Activated T-helper 2 cell treated with anti-CD3 and anti-CD28 coated beads, Interferon-gamma antibody, Interleukin-2, Interleukin-4, amounts not matched to agents 10 μg/mL and 5 μg/mL and 100 μg/mL, durations not matched to agents 14 hours and 24 hours and 36 hours (primary cell): ENCODE results near the gene UTS2B. TPM values are rescaled to one million over a fixed set of nuclear protein-coding genes. Genes with fewer than 3 reads are reported as not detected.
"Not testable (repeated sequence)": the region's sequence is repeated elsewhere in the genome, so short reads cannot be mapped to it uniquely, and the experiment has no call there.

Experiments
- DNase-seq: peaks from one replicate; pipeline ENCODE4 v3.0.0; 2021; ENCODE audit warnings: low spot score
- H3K27ac Mint-ChIP-seq: one replicate; pipeline ENCODE4 v1.8.0; 2021; ENCODE audit warnings: mixed read lengths
- H3K27me3 Mint-ChIP-seq: one replicate; pipeline ENCODE4 v1.8.0; 2021; ENCODE audit warnings: low read depth, mixed read lengths
- H3K36me3 Mint-ChIP-seq: one replicate; pipeline ENCODE4 v1.8.0; 2021; ENCODE audit warnings: low read depth, mixed read lengths
- H3K4me1 Mint-ChIP-seq: one replicate; pipeline ENCODE4 v1.8.0; 2021; ENCODE audit warnings: low read depth, mixed read lengths
- H3K4me3 Mint-ChIP-seq: one replicate; pipeline ENCODE4 v1.8.0; 2021; ENCODE audit warnings: low read depth, mild to moderate bottlenecking, moderate library complexity, mixed read lengths
- H3K9me3 Mint-ChIP-seq: one replicate; pipeline ENCODE4 v1.8.0; 2021; ENCODE audit warnings: mixed read lengths
- intact Hi-C: fragments of 100-400 bp; cut with micrococcal nuclease; formaldehyde crosslinking; loops from one replicate; pipeline ENCODE4 v1.15.1; 2023
- total RNA-seq: library from RNA; stranded (reverse); gene quantifications from 2 replicates; pipeline ENCODE4 v1.2.3, GENCODE V29; 2022

UTS2B gene
- total RNA-seq, 1 donor from 2014 or later, result 0.37 TPM

DNA sequence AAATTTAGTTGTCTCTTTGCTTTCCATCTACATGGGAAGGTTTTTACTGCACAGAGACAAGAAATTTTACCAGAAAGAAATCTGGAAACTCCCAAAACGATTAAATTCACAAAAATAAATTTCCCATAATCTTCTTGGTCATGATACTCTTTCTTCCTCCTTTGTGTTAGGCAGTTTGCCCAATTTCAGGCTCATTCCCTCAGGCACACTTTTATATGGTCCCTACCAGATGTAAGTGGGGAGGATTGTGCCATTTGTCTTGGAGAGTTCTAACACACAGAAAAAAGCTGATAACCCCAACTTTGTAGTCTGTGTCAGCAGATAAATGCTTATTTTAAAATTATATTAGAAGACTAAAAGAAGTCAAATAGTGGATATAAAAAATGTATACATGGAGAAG lies 50.2 kb downstream of the UTS2B start:
- no peak overlapping the region for H3K27ac Mint-ChIP-seq
- DNase-seq, result no peak
- no peak overlapping the region for H3K4me3 Mint-ChIP-seq
- no peaks in the 10 kb centered on the region for H3K27me3 Mint-ChIP-seq
- intact Hi-C loops, result no loop called here
- H3K36me3 Mint-ChIP-seq, result no peaks in the 10 kb centered on the region
- H3K4me1 Mint-ChIP-seq, result no peaks in the 10 kb centered on the region
- H3K9me3 Mint-ChIP-seq, result no peaks in the 10 kb centered on the region

DNA sequence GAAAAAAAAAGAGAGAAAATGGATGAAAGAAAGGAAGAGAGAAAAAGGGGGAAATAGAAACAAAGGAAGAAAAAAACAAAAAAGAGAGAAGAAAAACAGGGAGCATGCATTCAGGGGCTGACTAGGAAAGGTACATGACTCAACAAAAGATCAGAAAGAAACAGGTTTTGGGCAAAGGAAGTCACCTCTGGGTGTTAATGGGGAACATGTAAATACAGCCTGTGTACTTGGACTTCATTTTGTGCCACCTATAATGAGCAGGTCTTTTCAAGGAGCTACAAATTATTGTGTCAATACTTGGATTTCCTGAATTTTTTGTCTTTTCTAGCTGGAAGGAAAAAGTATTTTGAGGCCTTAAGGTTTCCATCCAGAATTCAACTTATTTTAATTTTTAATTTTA lies 54.6 kb downstream of the UTS2B start:
- DNase-seq, result no peak
- no peaks in the 10 kb centered on the region for H3K36me3 Mint-ChIP-seq
- no peak overlapping the region for H3K4me3 Mint-ChIP-seq
- intact Hi-C loops, result no loop called here
- no peaks in the 10 kb centered on the region for H3K27me3 Mint-ChIP-seq
- no peaks in the 10 kb centered on the region for H3K9me3 Mint-ChIP-seq
- H3K27ac Mint-ChIP-seq, result no peak overlapping the region
- H3K4me1 Mint-ChIP-seq, result no peaks in the 10 kb centered on the region

DNA sequence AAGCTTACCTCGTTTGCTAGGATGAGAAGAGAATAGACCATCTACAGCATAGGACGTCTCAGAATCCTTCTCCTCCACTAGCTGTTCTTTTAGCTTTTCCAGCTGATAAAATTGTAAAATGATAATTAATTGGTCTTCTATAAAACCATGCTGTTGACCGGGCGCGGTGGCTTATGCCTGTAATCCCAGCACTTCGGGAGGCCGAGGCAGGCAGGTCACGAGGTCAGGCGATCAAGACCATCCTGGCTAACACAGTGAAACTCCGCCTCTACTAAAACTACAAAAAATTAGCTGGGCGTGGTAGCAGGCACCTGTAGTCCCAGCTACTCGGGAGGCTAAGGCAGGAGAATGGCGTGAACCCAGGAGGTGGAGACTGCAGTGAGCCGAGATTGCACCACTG lies 55.1 kb downstream of the UTS2B start:
- H3K9me3 Mint-ChIP-seq, H3K36me3 Mint-ChIP-seq, H3K27ac Mint-ChIP-seq, H3K4me1 Mint-ChIP-seq, H3K27me3 Mint-ChIP-seq, intact Hi-C loops, DNase-seq, H3K4me3 Mint-ChIP-seq: not testable (repeated sequence)

DNA sequence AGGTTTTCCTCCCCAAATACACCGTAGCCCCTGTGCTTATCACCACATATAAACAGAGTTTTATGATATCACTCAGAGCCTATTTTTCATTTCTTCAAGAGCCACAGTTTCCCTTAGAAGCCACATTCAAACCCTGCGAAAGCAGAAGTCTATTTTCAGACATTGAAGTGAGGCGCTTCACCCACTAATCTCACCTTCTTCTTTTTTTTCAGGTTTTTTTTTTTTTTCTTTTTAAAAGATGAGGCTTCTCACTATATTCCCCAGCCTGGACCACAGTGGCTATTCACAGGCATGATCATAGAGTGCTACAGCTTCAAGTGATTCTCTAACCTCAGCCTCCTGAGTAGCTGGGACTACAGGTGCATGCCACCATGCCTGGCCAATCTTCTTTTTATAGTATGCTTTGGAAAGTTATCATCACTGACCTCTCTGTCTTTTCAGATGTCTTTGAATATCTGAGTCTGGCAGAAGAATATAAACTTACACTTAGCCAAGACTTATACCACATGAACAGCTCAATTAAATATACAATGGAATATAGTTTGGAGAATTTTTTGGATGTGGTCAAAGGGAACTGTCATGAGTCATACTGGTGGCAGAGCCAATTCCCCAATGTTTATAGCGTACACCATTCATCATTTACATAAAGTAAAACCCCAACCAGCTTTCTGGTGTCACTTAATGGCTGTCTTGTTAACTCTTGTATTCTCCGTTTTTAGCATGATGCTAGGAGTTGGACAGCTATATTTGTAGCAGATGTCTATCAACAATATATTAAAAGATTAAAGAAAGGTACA lies 60.8 kb downstream of the UTS2B start:
- Mint-ChIP-seq H3K27me3 (no peaks in the 10 kb centered on the region), H3K4me1 (no peaks in the 10 kb centered on the region), H3K9me3 (no peaks in the 10 kb centered on the region), H3K36me3 (no peaks in the 10 kb centered on the region), H3K4me3 (no peak overlapping the region), H3K27ac (no peak overlapping the region)
- no peak for DNase-seq
- intact Hi-C loops, result no loop called here

DNA sequence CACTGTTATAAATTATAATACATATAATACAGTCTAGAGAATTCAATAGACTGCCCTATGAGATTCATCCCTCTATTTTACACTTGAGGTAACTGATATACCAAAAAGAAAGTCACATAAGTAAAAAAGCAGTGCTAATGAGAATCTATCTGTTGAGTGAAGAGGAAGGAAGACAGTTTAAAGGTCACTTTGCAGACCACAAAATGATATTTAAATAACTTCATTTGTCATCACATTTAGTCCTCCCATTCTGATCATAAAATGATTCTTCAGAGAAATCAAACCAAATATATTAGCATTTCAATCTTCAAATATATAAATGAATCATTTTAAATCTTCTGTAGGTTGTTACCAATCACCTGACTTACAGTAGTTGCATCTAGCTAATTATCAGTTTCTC lies 61.6 kb downstream of the UTS2B start:
- Mint-ChIP-seq H3K27me3 (peaks cover 2% of the 10 kb centered on the region), H3K27ac (no peak overlapping the region), H3K9me3 (no peaks in the 10 kb centered on the region), H3K4me1 (no peaks in the 10 kb centered on the region), H3K4me3 (no peak overlapping the region), H3K36me3 (no peaks in the 10 kb centered on the region)
- DNase-seq, result no peak
- intact Hi-C loops, result no loop called here

DNA sequence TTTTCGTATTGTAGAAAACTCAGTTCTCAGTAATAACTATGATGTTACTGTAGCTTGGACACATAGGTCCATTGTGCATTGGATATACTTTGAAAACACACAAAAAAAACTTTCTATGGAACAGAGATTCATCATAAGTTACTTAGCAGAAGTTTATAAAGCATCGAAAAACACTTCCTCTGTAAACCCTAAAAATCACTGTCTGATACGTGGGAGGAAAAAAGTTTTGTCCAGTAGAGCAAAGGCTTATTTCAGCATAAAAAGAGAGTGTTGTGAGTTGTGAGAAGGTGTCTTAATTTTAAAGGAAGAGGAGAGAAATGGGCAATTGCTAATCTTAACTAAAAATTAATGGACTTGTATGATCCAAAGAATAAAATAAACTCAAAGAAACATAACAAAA lies 66.5 kb downstream of the UTS2B start:
- H3K27ac Mint-ChIP-seq, result no peak overlapping the region
- H3K4me1 Mint-ChIP-seq, result no peaks in the 10 kb centered on the region
- no peak for DNase-seq
- no peak overlapping the region for H3K4me3 Mint-ChIP-seq
- H3K27me3 Mint-ChIP-seq, result peaks cover 2% of the 10 kb centered on the region
- H3K9me3 Mint-ChIP-seq, result no peaks in the 10 kb centered on the region
- intact Hi-C loops, result no loop called here
- H3K36me3 Mint-ChIP-seq, result no peaks in the 10 kb centered on the region

DNA sequence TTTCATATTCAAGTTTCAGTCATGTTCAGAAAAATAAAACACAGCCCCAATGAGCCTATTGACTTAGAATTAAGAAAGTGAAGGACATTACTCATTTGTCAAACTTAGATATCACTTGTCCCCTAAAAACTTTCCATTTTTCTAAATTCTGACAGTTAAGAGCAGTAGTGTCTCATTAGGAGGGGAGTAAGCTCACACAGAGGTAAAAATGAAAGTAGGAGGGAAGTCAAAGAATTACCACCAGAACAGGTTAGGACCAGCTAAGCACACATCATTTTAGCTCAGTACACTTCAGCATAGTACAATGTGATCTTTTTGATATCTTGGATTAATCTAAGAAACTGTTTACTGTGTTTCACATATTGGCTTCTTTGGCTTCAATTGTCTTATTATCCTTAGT lies 67.0 kb downstream of the UTS2B start:
- Mint-ChIP-seq H3K9me3 (no peaks in the 10 kb centered on the region), H3K36me3 (no peaks in the 10 kb centered on the region), H3K4me3 (no peak overlapping the region), H3K27ac (no peak overlapping the region), H3K4me1 (no peaks in the 10 kb centered on the region), H3K27me3 (peaks cover 2% of the 10 kb centered on the region)
- no peak for DNase-seq
- intact Hi-C loops, result no loop called here

DNA sequence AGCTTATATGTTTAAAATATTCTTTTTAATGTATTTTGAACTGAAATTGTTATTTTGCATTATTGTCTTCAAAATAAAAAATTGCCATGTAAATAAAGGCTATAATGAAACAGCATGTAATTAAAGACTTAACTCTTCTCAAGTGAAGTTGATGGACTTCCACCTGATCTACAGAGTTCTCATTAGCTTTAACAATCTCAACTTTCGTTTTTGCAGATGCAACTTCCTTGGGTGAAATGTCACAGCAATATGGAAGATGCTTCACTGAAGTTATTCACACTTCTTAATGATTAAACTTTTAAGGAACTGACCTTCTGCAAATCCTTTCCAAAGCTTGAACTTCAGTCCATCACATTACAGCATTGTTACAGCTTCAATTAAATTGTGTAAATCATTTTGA lies 67.7 kb downstream of the UTS2B start:
- H3K27me3 Mint-ChIP-seq, result peaks cover 2% of the 10 kb centered on the region
- no peaks in the 10 kb centered on the region for H3K9me3 Mint-ChIP-seq
- H3K36me3 Mint-ChIP-seq, result no peaks in the 10 kb centered on the region
- H3K4me3 Mint-ChIP-seq, result no peak overlapping the region
- H3K4me1 Mint-ChIP-seq, result no peaks in the 10 kb centered on the region
- intact Hi-C loops, result no loop called here
- H3K27ac Mint-ChIP-seq, result no peak overlapping the region
- DNase-seq, result no peak

DNA sequence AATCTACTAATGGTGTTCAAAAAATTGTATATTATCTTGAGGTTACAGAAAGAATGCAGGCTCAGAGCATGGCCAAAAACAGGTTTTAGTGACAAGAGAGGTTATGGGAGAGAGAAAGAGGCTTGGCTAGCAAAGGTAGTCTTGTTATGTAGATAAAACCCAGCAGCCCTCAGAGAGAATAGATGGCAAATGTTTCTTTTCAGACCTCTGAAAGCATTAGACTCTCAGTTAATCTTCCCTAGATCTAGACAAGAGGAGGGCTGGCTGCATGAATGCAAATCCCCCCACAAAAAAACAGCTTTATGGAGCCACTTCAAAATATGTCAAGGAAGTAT lies 69.1 kb downstream of the UTS2B start:
- intact Hi-C loops, result no loop called here
- no peaks in the 10 kb centered on the region for H3K9me3 Mint-ChIP-seq

DNA sequence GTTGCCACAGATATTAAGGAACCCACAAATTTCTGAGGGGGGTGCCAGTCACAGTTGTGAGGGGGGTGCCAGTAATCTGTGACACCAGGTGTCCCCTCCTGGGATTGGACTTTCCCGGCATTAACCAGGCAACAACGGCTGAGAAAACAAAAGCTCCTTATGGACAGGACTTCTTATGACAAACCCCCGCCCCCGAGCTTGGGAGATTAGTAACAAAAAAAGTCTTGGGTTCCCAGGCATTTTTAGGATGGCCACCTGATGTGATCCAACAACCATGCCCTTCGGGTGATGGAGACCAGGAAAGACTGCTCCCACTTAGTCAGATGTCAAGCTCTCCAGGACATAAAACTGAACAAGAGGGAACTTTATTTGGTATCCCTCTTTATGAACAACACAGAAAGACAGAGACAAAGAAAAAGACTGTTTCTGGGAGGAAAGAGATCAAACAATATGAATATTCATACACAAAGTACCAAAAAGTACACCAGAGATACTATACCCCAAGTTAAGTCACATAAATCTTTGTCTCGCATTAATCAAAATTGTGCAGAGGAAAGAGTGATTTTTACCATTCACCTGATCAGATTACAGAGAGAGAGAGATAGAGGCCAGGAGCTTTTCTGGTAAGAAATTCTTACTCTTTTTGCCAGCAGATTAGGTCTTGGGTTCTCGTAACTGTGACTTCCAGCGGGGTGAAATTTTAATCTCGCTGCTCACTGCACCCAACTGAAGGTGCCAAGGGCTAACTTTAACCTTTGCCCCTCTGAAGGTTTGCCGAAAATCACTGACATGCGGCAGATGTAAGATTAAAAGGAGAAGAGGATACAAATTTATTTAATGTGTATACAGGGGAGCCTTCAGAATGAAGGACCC lies 69.7 kb downstream of the UTS2B start:
- intact Hi-C loops, result no loop called here
- no peak for DNase-seq
- no peak overlapping the region for H3K4me3 Mint-ChIP-seq
- no peaks in the 10 kb centered on the region for H3K36me3 Mint-ChIP-seq
- no peaks in the 10 kb centered on the region for H3K4me1 Mint-ChIP-seq
- H3K9me3 Mint-ChIP-seq, result no peaks in the 10 kb centered on the region
- H3K27ac Mint-ChIP-seq, result no peak overlapping the region
- peaks cover 2% of the 10 kb centered on the region for H3K27me3 Mint-ChIP-seq

More for the DNA sequence above, 69.1 kb downstream of the UTS2B start:
- no peak for DNase-seq
- Mint-ChIP-seq H3K27me3 (peaks cover 2% of the 10 kb centered on the region), H3K27ac (no peak overlapping the region), H3K36me3 (no peaks in the 10 kb centered on the region), H3K4me3 (no peak overlapping the region), H3K4me1 (no peaks in the 10 kb centered on the region)

DNA sequence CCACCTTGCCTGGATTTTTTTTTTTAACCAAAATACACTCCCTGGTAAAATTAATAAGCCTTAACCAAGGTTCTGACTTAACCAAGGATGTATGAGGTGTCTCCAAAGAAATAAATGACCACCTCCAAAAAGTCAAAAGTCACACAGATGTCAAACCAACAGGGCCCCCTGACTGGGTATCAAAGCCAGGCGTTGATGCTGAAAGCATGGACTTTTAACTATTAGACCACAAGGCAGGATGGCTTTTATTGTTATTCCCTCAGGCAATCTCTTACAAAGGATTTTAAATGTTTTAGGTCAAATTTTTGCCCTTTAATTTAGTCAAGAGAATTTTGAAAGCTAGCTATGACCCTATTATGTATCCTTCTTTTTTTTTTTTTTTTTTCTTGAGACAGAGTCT lies 70.8 kb downstream of the UTS2B start:
- Mint-ChIP-seq H3K9me3 (no peaks in the 10 kb centered on the region), H3K36me3 (no peaks in the 10 kb centered on the region), H3K27ac (no peak overlapping the region), H3K4me1 (no peaks in the 10 kb centered on the region), H3K4me3 (no peak overlapping the region), H3K27me3 (peaks cover 2% of the 10 kb centered on the region)
- intact Hi-C loops, result no loop called here
- DNase-seq, result no peak

DNA sequence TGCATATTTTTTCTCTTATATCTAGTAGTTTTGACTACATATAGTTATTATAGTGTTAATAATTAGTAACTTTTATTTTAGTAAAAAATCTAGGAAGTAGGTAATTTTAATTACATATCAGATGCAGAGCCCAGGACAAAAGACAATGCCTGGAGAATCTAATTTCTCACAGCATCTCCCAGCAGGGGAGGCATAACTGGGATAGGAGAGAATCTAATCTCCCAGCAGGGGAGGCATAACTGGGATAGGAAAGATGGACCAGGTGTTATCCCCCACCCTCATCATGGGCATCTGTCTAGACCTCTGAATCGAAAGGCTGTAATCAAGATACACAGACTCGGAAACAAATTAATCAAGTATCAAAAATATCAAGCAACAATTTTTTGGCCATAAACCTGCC lies 73.0 kb downstream of the UTS2B start:
- no peak for DNase-seq
- H3K27ac Mint-ChIP-seq, result no peak overlapping the region
- H3K4me3 Mint-ChIP-seq, result no peak overlapping the region
- intact Hi-C loops, result no loop called here
- H3K27me3 Mint-ChIP-seq, result no peaks in the 10 kb centered on the region
- peaks cover 4% of the 10 kb centered on the region for H3K4me1 Mint-ChIP-seq
- no peaks in the 10 kb centered on the region for H3K36me3 Mint-ChIP-seq
- no peaks in the 10 kb centered on the region for H3K9me3 Mint-ChIP-seq

DNA sequence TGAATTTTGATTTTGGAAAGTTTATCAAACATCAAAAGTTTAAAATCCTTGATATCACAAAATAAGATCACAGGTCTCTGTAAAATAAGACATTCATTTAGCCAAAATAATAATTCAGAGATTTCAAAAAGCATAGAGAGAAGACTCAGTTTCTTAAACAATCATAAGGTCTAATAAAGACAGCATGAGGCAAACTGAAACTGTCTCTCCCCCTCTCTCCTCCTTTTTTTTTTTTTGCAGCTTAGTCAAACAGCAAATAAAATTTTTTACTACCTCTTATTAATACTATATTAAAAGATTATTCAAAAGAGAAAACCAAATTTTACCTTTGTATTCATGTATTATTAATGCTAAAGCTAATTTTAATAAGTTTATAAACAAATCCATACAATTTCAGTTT lies 73.9 kb downstream of the UTS2B start:
- Mint-ChIP-seq H3K4me1 (peaks cover 4% of the 10 kb centered on the region), H3K4me3 (no peak overlapping the region), H3K27ac (no peak overlapping the region)

More for the DNA sequence above, 73.9 kb downstream of the UTS2B start:
- intact Hi-C loops, result no loop called here
- Mint-ChIP-seq H3K36me3 (no peaks in the 10 kb centered on the region), H3K9me3 (no peaks in the 10 kb centered on the region), H3K27me3 (no peaks in the 10 kb centered on the region)
- no peak for DNase-seq
